HepG2 (cell line): Measurements from ENCODE around the gene PADI1. TPM values are rescaled to one million over a fixed set of nuclear protein-coding genes. Genes with fewer than 3 reads are reported as not detected.
A peak's percentile ranks its signal among the peaks of the same experiment; 100 is the strongest.

Experiments
- AFF4 ChIP-seq: sonication (generic); formaldehyde crosslinking; IDR thresholded peaks from 2 replicates; pipeline ENCODE4 v1.4.0; 2020; ENCODE audit warnings: missing genetic modification reagents
- CTCF ChIP-seq: sonication (generic); formaldehyde crosslinking; IDR thresholded peaks from 2 replicates; pipeline ENCODE4 v1.5.0; 2020; ENCODE audit warnings: mild to moderate bottlenecking, missing genetic modification reagents, moderate library complexity
- FOXM1 ChIP-seq: sonication (generic); formaldehyde crosslinking; IDR thresholded peaks from 2 replicates; pipeline ENCODE4 v1.5.0; 2020; ENCODE audit warnings: missing genetic modification reagents
- MAFK ChIP-seq, 2 experiments: IDR thresholded peaks in 1 of 2; conservative IDR thresholded peaks in 1 of 2; 2 replicates each; pipeline ENCODE4 v1.6.1; 2011; ENCODE audit warnings: improper control_type of control experiment in 2 of 2, low read length in 2 of 2
- PAXIP1 ChIP-seq: sonication (generic); formaldehyde crosslinking; conservative IDR thresholded peaks from 2 replicates; pipeline ENCODE4 v1.4.0; 2020; ENCODE audit warnings: mild to moderate bottlenecking, missing genetic modification reagents, moderate library complexity
- SIN3B ChIP-seq: fragments of 150-350 bp; IDR thresholded peaks from 2 replicates; pipeline ENCODE4 v1.6.1; 2014; ENCODE audit warnings: low read length
- SMC3 ChIP-seq: IDR thresholded peaks from 2 replicates; pipeline ENCODE4 v1.6.1; 2011; ENCODE audit warnings: low read length, improper control_type of control experiment
- ZBTB46 ChIP-seq: sonication (generic); formaldehyde crosslinking; IDR thresholded peaks from 2 replicates; pipeline ENCODE4 v1.4.0; 2020; ENCODE audit warnings: mild to moderate bottlenecking, missing genetic modification reagents, borderline replicate concordance
- ZFP41 ChIP-seq: sonication (generic); formaldehyde crosslinking; IDR thresholded peaks from 2 replicates; pipeline ENCODE4 v1.4.0; 2020; ENCODE audit warnings: mild to moderate bottlenecking, missing genetic modification reagents, borderline replicate concordance
- ZNF326 ChIP-seq: sonication (generic); formaldehyde crosslinking; IDR thresholded peaks from 2 replicates; pipeline ENCODE4 v1.4.0; 2020; ENCODE audit warnings: missing genetic modification reagents, borderline replicate concordance
- ZNF691 ChIP-seq: sonication (generic); formaldehyde crosslinking; IDR thresholded peaks from 2 replicates; pipeline ENCODE4 v1.4.0; 2020; ENCODE audit warnings: missing genetic modification reagents, low read depth, mild to moderate bottlenecking, borderline replicate concordance
- polyA plus RNA-seq, 8 experiments: library from polyadenylated mRNA; depleted of rRNA in 3 of 8; stranded (reverse) in 7 of 8; unstranded in 1 of 8; fragments of >200 nt; fragmentation: Illumina TruSeq in 4 of 8; extraction: Trizol in 4 of 8; gene quantifications; 2 replicates each; pipeline versions ENCODE4 v1.2.1 to v1.2.3, GENCODE V29; 2011 to 2016; ENCODE audit warnings: low read depth in 4 of 8, missing spikeins in 1 of 8, mixed read lengths in 1 of 8; ENCODE audit not compliant: insufficient read depth in 1 of 8
- total RNA-seq, 5 experiments: library from RNA; depleted of rRNA; stranded (reverse); fragments of >200 nt; fragmentation: Illumina TruSeq; extraction: Trizol; gene quantifications; 2 replicates each; pipeline ENCODE4 v1.2.3, GENCODE V29; 2016; ENCODE audit warnings: low read depth in 1 of 5

Gene PADI1
- total and polyA plus RNA-seq, 2 of the 13 experiments (the other 11 are each of a cell fraction or from before 2014, with no cell fraction given) = not detected

- TF ChIP-seq PAXIP1 (CRISPR knock-in tag) (no peak), SIN3B (no peak), ZNF326 (CRISPR knock-in tag) (no peak), FOXM1 (CRISPR knock-in tag) (no peak), CTCF (CRISPR knock-in tag) (peak; percentile 97), AFF4 (no peak), SMC3 (peak; percentile 82), MAFK (conservative IDR thresholded peaks at IDR 0.05 in 1 of 2, IDR thresholded peaks at IDR 0.05 in 1 of 2; ENCODE audit: low read length in 2 of 2) (no peak), ZFP41 (CRISPR knock-in tag) (no peak), ZBTB46 (CRISPR knock-in tag) (no peak), ZNF691 (CRISPR knock-in tag) (no peak)
Observed at GRCh38 chr1:17236779-17237560, 32.0 kb downstream of the PADI1 start (continued).
